Measurements from ENCODE around the gene RPL13A. TPM values are rescaled to one million over a fixed set of nuclear protein-coding genes. Genes with fewer than 3 reads are reported as not detected.

Gene RPL13A
- total RNA-seq, 4 donors from 2014 or later, result 3,727 to 4,286 (median 3,958) TPM

- 95 to 98% methylated on average over 13 of the region's 13 CpGs for WGBS, 2 donors
- no peak for TF ChIP-seq CTCF (IDR thresholded peaks at IDR 0.05)
- TF ChIP-seq POLR2A (IDR thresholded peaks at IDR 0.05), result no peak
- intact Hi-C loops (cut with DNase I; ENCODE audit: low total_unique reads), result no loop called here
- no peak for DNase-seq (ENCODE audit: low spot score in 2 of 2)
- H3K4me3 ChIP-seq (ENCODE audit: low read depth, poor library complexity, severe bottlenecking), result no peak overlapping the region
These were observed 52.0 kb downstream of the RPL13A start for GRCh38 chr19:49539192-49539952.

MicroRNAs encoded within 50 kb of the gene (microRNA counts, 767-probe panel; counts per million panel counts)
- microRNA hsa-miR-150-5p, result 14,644 to 16,438 counts per million in 2 donors

Small RNA genes within 50 kb of the gene (microRNA-seq; reads per million reads assigned to microRNA genes)
- gene MIR150 (ENCODE audit: borderline number of aligned reads in 1 of 2, borderline replicate concordance in 2 of 2), result 732 to 899 reads per million in 2 donors

Other genes starting within 250 kb of the RPL13A start
- 1 to 10 TPM in 1 of 4 donors, under 1 TPM in 2, not detected in 1; 0.55 to 1.2 (median 0.95) TPM for gene SLC6A16, start 162.4 kb upstream of the RPL13A start, total RNA-seq
- 1 to 10 TPM; 2.6 to 8.5 (median 5.9) TPM for gene CD37, start 152.2 kb upstream of the RPL13A start, total RNA-seq
- 10 to 100 TPM in 2 of 4 donors, 1 to 10 TPM in 2; 1.3 to 17.6 (median 9.8) TPM for gene TEAD2, start 125.2 kb upstream of the RPL13A start, total RNA-seq
- gene DKKL1, start 123.7 kb upstream of the RPL13A start, total RNA-seq, result 1 to 10 TPM in 1 of 4 donors, not detected in 3; 3.0 TPM
- not detected for gene KASH5, start 99.4 kb upstream of the RPL13A start, total RNA-seq
- gene PTH2, start 64.2 kb upstream of the RPL13A start, total RNA-seq, result not detected
- not detected for gene GFY, start 62.2 kb upstream of the RPL13A start, total RNA-seq
- 1 to 10 TPM in 2 of 4 donors, under 1 TPM in 2; 0.38 to 1.4 (median 0.97) TPM for gene SLC17A7, start 46.1 kb upstream of the RPL13A start, total RNA-seq
- 100 to 1,000 TPM in 3 of 4 donors, 10 to 100 TPM in 1; 79.6 to 144 (median 118) TPM for gene PIH1D1, start 35.8 kb upstream of the RPL13A start, total RNA-seq
- 10 to 100 TPM; 26.6 to 47.2 (median 42.6) TPM for gene ALDH16A1, start 34.4 kb upstream of the RPL13A start, total RNA-seq
- gene FLT3LG, start 13.4 kb upstream of the RPL13A start, total RNA-seq, result 1 to 10 TPM; 2.8 to 6.0 (median 4.4) TPM
- 1,000 to 10,000 TPM; 4,267 to 5,958 (median 4,793) TPM for gene RPS11, start 8.8 kb downstream of the RPL13A start, total RNA-seq
- 100 to 1,000 TPM; 130 to 198 (median 146) TPM for gene FCGRT, start 25.1 kb downstream of the RPL13A start, total RNA-seq
- 10 to 100 TPM in 2 of 4 donors, 1 to 10 TPM in 2; 8.8 to 15.3 (median 10.9) TPM for gene RCN3, start 40.4 kb downstream of the RPL13A start, total RNA-seq
- gene NOSIP, start 92.9 kb downstream of the RPL13A start, total RNA-seq, result 10 to 100 TPM; 62.0 to 84.8 (median 66.8) TPM
- 10 to 100 TPM; 13.9 to 31.2 (median 18.6) TPM for gene PRRG2, start 93.7 kb downstream of the RPL13A start, total RNA-seq
- gene PRR12, start 103.6 kb downstream of the RPL13A start, total RNA-seq, result 10 to 100 TPM; 19.6 to 53.1 (median 24.5) TPM
- 10 to 100 TPM; 14.0 to 20.2 (median 18.8) TPM for gene RRAS, start 152.5 kb downstream of the RPL13A start, total RNA-seq
- gene SCAF1, start 154.6 kb downstream of the RPL13A start, total RNA-seq, result 10 to 100 TPM; 28.6 to 54.3 (median 33.7) TPM
- gene IRF3, start 178.2 kb downstream of the RPL13A start, total RNA-seq, result 100 to 1,000 TPM in 1 of 4 donors, 10 to 100 TPM in 3; 38.7 to 102 (median 74.9) TPM
- 1 to 10 TPM; 6.1 to 9.2 (median 6.6) TPM for gene BCL2L12, start 178.3 kb downstream of the RPL13A start, total RNA-seq
- gene PRMT1, start 189.7 kb downstream of the RPL13A start, total RNA-seq, result 100 to 1,000 TPM; 102 to 117 (median 108) TPM
- 1 to 10 TPM in 3 of 4 donors, under 1 TPM in 1; 0.49 to 3.7 (median 3.5) TPM for gene ADM5, start 202.0 kb downstream of the RPL13A start, total RNA-seq
- gene CPT1C, start 203.5 kb downstream of the RPL13A start, total RNA-seq, result 1 to 10 TPM in 3 of 4 donors, under 1 TPM in 1; 0.97 to 3.3 (median 1.8) TPM

Measured in lower leg skin (tissue), 4 donors.